NCI-H1436 treated with DMSO at 0.1 percent for 48 hours (cell line): ENCODE data around the gene PRR15.
"Not testable (repeated sequence)": the region's sequence is repeated elsewhere in the genome, so short reads cannot be mapped to it uniquely, and the experiment has no call there.

Experiments
- DNase-seq: peaks from one replicate; lab custom pipeline; 2025; lab: John Stamatoyannopoulos, UW

Gene PRR15, protein sequence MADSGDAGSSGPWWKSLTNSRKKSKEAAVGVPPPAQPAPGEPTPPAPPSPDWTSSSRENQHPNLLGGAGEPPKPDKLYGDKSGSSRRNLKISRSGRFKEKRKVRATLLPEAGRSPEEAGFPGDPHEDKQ

DNA sequence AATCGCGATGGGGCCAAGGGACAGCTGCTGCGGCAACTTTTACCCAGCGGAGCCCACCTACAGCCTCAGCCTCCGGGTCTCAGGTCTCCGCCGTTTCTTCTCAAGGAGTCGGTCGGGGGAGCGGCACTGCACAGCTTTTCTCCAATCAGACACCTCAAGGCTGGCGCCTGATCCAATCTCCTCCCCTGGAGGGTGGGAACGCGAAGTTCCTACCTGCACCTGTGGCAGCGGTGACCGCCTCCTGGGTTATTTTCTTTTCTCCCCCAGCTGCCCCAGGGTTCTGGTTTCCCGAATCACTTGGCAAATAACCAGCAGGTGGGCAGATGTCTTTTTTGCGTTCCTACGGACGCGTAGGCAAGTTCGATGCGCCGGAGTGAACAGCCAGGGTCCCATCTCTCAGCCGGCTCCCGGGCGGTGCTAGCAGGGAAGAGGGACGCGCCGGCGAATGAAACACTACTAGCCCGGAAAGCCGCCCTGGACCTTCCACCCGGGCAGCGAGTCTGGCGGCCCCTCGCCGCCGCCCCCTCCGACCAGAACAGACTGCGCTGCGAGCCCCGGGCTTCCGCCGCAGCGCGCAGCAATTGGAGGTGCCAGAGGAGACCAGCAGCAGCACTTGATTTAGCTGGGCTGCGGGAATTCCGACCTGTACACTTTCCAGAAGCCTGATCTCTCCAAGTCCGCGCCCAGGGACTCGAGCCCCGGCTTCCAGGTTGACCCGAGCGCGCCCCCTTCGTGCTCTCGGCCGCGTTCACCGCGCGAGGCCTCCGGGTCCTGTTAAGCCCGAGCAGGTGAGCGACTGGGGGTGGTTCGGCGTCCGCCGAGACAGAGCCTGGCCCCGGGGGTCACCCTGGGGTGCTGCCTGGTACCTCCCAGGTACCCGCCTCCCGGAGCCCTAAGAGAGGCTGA, at the start of gene PRR15:
Gene PRR15 (plus strand): TSS at position 246 of the 906 bp plus-strand sequence. CDS start 2,495 bp downstream, outside the sequence.
- DNase-seq = peak; percentile 24

DNA sequence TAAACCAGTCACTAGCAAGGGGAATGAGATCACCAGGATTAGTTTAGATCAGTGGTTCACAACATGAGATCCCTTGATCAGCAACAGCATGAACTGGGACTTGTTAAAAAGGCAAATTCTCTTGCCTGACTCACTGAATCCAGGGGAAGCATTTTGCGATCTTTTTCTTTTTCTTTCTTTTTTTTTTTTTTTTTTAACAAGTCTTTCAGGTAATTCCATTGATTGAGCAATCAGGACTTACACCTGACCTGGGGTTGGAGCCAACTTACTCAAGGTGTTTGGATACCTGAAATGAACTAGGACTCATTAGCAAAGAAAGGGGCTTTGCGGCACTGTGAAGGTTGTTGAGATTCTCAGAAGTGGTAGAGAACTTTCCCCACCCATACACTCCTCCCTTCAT, 47.1 kb upstream of the PRR15 start:
- DNase-seq = no peak

DNA sequence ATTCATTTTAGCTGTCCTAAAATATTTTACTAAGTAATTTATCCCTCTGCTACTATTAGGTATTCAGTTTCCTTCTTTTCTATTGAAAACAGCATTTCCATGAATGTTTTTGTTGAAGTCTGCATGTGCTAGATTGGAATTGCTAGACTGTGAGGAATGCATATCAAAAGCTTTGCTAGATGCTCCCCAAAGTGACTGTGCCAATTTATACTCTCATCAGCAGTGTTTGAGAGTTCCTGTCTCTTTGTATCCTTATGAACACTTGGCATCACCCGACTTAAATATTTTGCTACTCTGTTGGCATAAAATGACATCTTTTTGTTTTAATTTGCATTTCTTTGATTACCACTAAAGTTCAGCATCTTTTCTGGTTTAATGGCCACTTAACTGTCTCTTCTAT, 45.0 kb upstream of the PRR15 start:
- DNase-seq = no peak

GRCh38 chr7:29523728-29524127, 39.9 kb upstream of the PRR15 start:
- no peak for DNase-seq

GRCh38 chr7:29527505-29528108, 36.0 kb upstream of the PRR15 start:
- DNase-seq = no peak

DNA sequence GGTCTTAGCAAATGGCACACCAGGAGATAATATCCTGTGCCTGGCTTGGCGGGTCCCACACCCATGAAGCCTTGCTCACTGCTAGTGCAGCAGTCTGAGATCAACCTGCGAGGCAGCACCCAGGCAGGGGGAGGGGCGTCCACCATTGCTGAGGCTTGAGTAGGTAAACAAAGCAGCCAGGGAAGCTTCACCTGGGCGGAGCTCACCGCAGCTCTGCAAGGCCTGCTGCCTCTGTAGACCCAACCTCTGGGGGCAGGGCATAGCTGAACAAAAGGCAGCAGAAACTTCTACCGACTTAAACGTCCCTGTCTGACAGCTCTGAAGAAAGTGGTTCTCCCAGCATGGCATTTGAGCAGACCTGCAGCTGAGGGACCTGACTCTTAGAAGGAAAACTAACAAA, 35.1 kb upstream of the PRR15 start:
- not testable (repeated sequence) for DNase-seq

GRCh38 chr7:29538389-29538788, 25.2 kb upstream of the PRR15 start:
- no peak for DNase-seq

DNA sequence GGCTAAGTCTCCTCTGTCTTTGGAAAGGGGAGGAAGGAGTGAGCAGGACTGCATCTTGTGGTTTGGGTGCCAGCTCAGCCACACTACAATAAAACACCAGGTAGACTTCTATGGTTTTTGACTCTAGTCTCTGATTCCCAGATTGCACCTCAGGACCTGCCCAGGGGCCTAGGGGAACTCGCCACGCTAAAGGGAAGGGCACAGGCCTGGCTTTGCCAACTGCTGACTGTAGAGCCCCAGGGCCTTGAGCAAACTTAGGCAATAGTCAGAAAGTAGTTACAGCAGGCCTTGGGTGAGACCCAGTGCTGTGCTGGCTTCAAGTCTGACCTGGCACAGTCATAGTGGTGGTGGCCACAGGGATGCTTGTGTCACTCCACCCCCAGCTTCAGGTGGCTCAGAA, 24.2 kb upstream of the PRR15 start:
- no peak for DNase-seq

DNA sequence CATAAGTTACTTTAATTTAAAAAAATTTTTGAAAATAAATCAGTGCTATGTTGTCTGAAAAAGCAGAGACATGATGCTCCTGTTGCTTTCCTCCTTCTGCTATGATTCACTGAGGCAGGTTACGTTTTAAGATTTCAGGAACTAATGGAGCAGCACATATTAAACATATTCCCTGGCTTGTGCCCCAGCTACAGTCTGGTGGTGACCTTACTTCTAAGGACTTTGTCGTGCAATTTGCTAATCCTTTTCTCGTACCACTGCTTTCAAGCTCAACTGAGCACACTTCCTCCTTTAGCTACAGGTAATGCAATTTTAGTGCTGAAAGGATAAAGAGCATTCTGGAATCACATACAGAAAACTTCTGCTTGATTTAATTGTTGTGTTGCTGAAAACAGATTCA, 16.2 kb upstream of the PRR15 start:
- DNase-seq = no peak

DNA sequence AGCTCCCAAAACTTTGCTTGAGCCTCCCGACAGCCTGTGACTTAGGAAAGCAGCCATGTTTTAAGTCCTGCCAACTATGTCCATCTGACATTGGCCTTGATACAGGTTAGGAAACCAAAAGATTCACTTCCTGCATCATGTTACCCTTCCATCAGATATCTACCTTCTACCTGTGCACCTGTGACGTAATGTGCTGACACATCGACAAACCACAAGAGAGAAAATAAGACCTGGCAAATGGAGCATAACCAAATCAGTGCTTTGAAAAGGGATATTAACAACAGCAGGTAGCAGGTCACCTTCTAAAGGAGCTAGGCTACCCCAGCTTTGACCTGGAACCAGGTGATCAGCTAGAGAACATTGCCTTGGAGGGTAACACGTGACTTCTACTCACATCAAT, 14.8 kb upstream of the PRR15 start:
- no peak for DNase-seq

GRCh38 chr7:29552392-29552791, 11.2 kb upstream of the PRR15 start:
- DNase-seq = no peak

DNA sequence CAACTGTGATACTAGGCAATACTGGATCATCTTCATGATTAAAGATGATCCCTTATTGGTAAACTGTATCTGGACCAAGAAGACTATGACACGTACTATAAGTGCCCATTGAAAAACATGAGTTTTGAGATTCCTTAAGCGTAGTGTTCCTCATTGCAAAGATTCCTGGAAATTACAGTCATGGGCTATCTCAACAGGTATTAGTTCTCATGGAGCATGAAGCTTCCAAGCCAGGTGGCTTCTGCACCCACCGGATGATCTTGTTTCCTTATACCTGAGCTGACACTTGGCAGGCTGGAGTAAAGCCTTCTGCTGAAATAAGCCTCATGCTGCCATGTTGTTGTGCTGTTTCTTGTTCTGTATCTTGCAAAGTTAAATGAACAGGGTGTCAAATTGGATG, 8.6 kb upstream of the PRR15 start:
- DNase-seq = no peak

DNA sequence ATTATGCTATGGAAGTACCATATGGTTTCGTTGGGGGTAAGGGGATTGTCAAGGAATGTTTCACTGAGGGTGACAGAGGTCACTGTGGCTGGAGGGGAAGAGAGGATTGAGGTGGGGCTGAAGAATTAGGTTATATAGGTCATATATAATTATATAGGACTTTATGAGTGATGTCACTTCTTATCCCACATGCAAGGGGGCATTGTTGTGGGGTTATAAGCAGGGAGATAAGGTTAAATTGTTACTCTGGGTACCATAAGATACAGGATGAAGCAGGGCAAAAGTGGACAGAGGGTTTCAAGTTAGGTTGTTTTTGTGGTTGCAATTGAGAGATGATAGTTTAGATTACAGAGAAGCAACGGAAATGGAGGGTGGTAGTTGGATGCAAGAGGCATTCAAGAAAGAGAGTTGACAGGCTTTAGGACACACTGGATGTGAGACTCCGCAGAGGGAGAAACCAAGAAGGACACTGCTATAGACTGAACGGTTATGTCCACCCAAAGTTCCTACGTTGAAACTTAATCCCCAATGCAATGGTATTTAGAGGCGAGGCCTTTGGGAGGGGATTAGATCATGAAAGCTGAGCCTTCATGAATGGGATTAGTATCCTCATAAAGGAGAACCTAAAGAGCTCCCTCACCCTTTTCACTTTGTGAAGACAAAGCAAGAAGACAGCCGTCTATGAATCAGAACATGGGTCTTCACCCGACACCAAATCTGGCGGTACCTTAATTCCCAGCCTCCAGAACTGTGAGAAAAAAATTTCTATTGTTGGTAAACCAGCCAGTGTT, 7.0 kb upstream of the PRR15 start:
- DNase-seq = no peak

- no peak for DNase-seq
Measured at GRCh38 chr7:29557954-29558353, 5.7 kb upstream of the PRR15 start.

GRCh38 chr7:29561271-29561670, 2.4 kb upstream of the PRR15 start:
- DNase-seq = no peak

GRCh38 chr7:29562307-29562706, 1.3 kb upstream of the PRR15 start:
- no peak for DNase-seq

GRCh38 chr7:29564496-29565223, 1.0 kb downstream of the PRR15 start:
- no peak for DNase-seq

DNA sequence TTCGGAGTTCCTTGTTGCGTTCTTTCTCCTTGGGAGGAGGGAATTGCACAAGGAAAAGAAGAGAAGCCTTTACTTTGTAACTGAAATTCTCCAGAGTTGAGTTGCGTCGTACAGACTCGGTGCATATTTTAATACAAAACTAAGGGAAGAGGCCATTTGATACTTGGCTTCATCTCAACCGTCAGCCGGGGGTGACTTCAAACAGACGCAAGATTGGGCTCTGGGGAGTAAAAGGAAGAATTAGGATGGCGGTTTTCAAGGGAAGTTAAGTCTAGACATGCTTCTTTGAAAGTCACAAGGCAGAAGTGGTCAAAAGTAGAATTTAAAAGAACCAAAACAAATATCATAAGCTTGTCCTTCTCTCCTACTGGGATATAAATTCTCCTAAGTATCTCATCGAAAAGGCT, 1.6 kb downstream of the PRR15 start:
- no peak for DNase-seq

- no peak for DNase-seq
Measured at GRCh38 chr7:29565634-29565981, 2.0 kb downstream of the PRR15 start.

DNA sequence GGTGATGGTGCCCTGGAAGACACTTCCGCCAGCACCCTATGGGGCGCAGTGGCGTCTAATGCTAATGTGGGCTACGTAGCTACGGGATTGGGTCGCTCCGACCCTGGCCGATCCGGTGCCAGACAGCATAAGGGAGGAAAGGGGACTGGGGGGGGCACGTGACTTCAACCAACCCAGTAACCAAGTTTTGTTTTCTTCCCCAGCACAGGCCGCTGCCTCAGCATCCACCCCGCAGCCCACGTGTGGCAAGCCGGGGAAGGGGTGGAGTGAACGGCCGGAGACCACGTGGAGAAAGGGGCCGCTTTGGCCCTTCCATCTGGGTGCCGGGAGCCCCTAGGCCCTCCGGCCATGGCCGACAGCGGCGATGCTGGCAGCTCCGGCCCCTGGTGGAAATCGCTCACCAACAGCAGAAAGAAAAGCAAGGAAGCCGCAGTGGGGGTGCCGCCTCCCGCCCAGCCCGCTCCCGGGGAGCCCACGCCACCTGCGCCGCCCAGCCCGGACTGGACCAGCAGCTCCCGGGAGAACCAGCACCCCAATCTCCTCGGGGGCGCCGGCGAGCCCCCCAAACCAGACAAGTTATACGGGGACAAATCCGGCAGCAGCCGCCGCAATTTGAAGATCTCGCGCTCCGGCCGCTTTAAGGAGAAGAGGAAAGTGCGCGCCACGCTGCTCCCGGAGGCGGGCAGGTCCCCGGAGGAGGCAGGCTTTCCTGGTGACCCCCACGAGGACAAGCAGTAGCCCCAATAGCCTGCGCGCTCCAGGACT, 2.5 kb downstream of the PRR15 start:
- DNase-seq = no peak

DNA sequence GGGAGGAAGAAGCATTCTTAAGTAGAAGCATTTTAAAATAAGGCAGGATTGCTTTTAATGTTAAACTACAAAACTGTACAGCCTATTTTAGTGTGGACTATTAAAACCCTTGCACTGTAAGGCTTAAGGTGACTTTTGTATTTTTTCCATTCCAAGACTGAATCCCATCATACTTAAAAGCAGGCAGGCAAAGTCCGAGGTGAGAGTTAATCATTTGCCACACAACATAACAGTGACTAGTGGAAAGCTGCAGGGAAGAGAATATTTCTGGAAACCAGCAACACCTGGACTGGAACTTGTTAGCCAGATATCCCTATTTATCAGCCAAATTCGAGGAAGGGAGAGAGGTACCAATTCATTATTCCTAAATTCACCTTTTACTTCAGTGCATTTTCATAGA, 3.5 kb downstream of the PRR15 start:
- no peak for DNase-seq
